Natural killer cell (primary cell): ENCODE measurements around the gene DCUN1D5. TPM values are rescaled to one million over a fixed set of nuclear protein-coding genes. Genes with fewer than 3 reads are reported as not detected.

Experiments
- ATAC-seq, 3 donors: fragments of 150-1000 bp in 2 of 3; fragments of 200-7000 bp in 1 of 3; cut with Tn5 transposase; 1 replicate in 1 of 3; 2 replicates in 2 of 3; pipeline ENCODE4 v1.10.0; 2021; ENCODE audit warnings: mild to moderate bottlenecking in 2 of 3, moderate library complexity in 2 of 3
- DNase-seq, 2 donors: peaks; one replicate each; pipeline versions ENCODE4 v3.0.0 to v3.0.0-alpha.2; 2013 to 2021; ENCODE audit warnings: mixed read lengths in 1 of 2
- H3K27ac ChIP-seq: one replicate; pipeline ENCODE4 v1.5.1; 2013; ENCODE audit warnings: mild to moderate bottlenecking, low read length
- H3K27me3 ChIP-seq: one replicate; pipeline ENCODE4 v1.6.1; 2013; ENCODE audit warnings: low read length; ENCODE audit not compliant: control insufficient read depth, insufficient read depth
- H3K36me3 ChIP-seq: one replicate; pipeline ENCODE4 v1.6.1; 2013; ENCODE audit warnings: low read length; ENCODE audit not compliant: control insufficient read depth, insufficient read depth
- H3K4me1 ChIP-seq: one replicate; pipeline ENCODE4 v1.6.1; 2013; ENCODE audit warnings: low read length; ENCODE audit not compliant: control insufficient read depth, insufficient read depth
- H3K4me3 ChIP-seq: one replicate; pipeline ENCODE4 v1.5.1; 2013; ENCODE audit warnings: low read length
- H3K9me3 ChIP-seq: one replicate; pipeline ENCODE4 v1.6.1; 2013; ENCODE audit warnings: low read length; ENCODE audit not compliant: control insufficient read depth, insufficient read depth
- H3K27ac Mint-ChIP-seq, 2 donors: one replicate each; pipeline ENCODE4 v1.8.0; 2022; ENCODE audit warnings: mild to moderate bottlenecking in 2 of 2, mixed read lengths in 2 of 2, moderate library complexity in 1 of 2
- H3K27me3 Mint-ChIP-seq, 2 donors: one replicate each; pipeline ENCODE4 v1.8.0; 2022; ENCODE audit warnings: low read depth in 2 of 2, mixed read lengths in 2 of 2
- H3K36me3 Mint-ChIP-seq: one replicate; pipeline ENCODE4 v1.8.0; 2022; ENCODE audit warnings: mixed read lengths
- H3K4me1 Mint-ChIP-seq, 2 donors: one replicate each; pipeline ENCODE4 v1.8.0; 2022; ENCODE audit warnings: mixed read lengths in 2 of 2
- H3K4me3 Mint-ChIP-seq: one replicate; pipeline ENCODE4 v1.8.0; 2022; ENCODE audit warnings: mild to moderate bottlenecking, moderate library complexity, mixed read lengths
- H3K9me3 Mint-ChIP-seq, 2 donors: one replicate each; pipeline ENCODE4 v1.8.0; 2022; ENCODE audit warnings: mixed read lengths in 2 of 2
- CTCF ChIP-seq: fragments of 200-600 bp; IDR thresholded peaks from one replicate; pipeline ENCODE4 v1.8.0; 2022; ENCODE audit warnings: antibody characterized with exemption
- WGBS: methylation state at CpG from one replicate; pipeline ENCODE4 v1.1.7; 2013; ENCODE audit warnings: missing lambda C conversion rate; ENCODE audit not compliant: insufficient coverage; 5-methylcytosine and 5-hydroxymethylcytosine counted together
- intact Hi-C: fragments of 100-400 bp; cut with micrococcal nuclease; formaldehyde crosslinking; loops from one replicate; pipeline ENCODE4 v1.14.2; 2022
- total RNA-seq, 4 donors: library from RNA; stranded (reverse); fragments of 120-200 nt in 1 of 4; gene quantifications; one replicate each; pipeline versions ENCODE4 v1.2.3 to v1.2.4, GENCODE V29; 2013 to 2022

The DCUN1D5 gene
- total RNA-seq, 3 donors from 2014 or later (not counting 1 experiment from before 2014, with no cell fraction given), result 11.2 to 16.8 (median 15.2) TPM

GRCh38 chr11:103053997-103054396 is 38.0 kb downstream of the DCUN1D5 start:
- no peaks in the 10 kb centered on the region for H3K4me1 ChIP-seq
- no peaks in the 10 kb centered on the region for H3K9me3 Mint-ChIP-seq
- no peaks in the 10 kb centered on the region for H3K27me3 Mint-ChIP-seq
- no peak overlapping the region for H3K4me3 ChIP-seq
- ATAC-seq (no peak), DNase-seq (no peak)
- WGBS, result 100% methylated on average over 2 of the region's 3 CpGs
- intact Hi-C loops, result no loop called here
- H3K36me3 Mint-ChIP-seq, result no peaks in the 10 kb centered on the region
- no peaks in the 10 kb centered on the region for H3K27me3 ChIP-seq
- H3K36me3 ChIP-seq, result peaks cover 2% of the 10 kb centered on the region
- TF ChIP-seq CTCF, result no peak
- no peak overlapping the region for H3K27ac ChIP-seq
- H3K4me1 Mint-ChIP-seq, result no peaks in the 10 kb centered on the region
- no peak overlapping the region for H3K4me3 Mint-ChIP-seq
- no peak overlapping the region for H3K27ac Mint-ChIP-seq
- H3K9me3 ChIP-seq, result no peaks in the 10 kb centered on the region

GRCh38 chr11:103051981-103052380 is 40.0 kb downstream of the DCUN1D5 start:
- Histone ChIP-seq H3K4me3 (no peak overlapping the region), H3K27ac (no peak overlapping the region), H3K4me1 (no peaks in the 10 kb centered on the region), H3K9me3 (no peaks in the 10 kb centered on the region), H3K36me3 (peaks cover 2% of the 10 kb centered on the region), H3K27me3 (no peaks in the 10 kb centered on the region)
- Mint-ChIP-seq H3K27me3 (peaks cover 4 to 11% of the 10 kb centered on the region in 2 donors), H3K9me3 (no peaks in the 10 kb centered on the region), H3K27ac (no peak overlapping the region), H3K4me3 (no peak overlapping the region), H3K4me1 (no peaks in the 10 kb centered on the region), H3K36me3 (no peaks in the 10 kb centered on the region)
- intact Hi-C loops, result no loop called here
- 84% methylated on average over 3 of the region's 4 CpGs for WGBS
- ATAC-seq, result no peak
- no peak for TF ChIP-seq CTCF
- no peak for DNase-seq

GRCh38 chr11:103051151-103051801 is 40.7 kb downstream of the DCUN1D5 start:
- H3K4me3 ChIP-seq, result no peak overlapping the region
- no peaks in the 10 kb centered on the region for H3K4me1 ChIP-seq
- Mint-ChIP-seq H3K4me1 (no peaks in the 10 kb centered on the region), H3K36me3 (no peaks in the 10 kb centered on the region), H3K27me3 (peaks cover 4 to 18% of the 10 kb centered on the region in 2 donors), H3K9me3 (no peaks in the 10 kb centered on the region), H3K27ac (no peak overlapping the region), H3K4me3 (no peak overlapping the region)
- WGBS, result 82% methylated on average over 1 of the region's 1 CpG
- no peaks in the 10 kb centered on the region for H3K9me3 ChIP-seq
- H3K27me3 ChIP-seq, result no peaks in the 10 kb centered on the region
- no peak for TF ChIP-seq CTCF
- no peak for DNase-seq
- intact Hi-C loops, result no loop called here
- no peak for ATAC-seq
- no peaks in the 10 kb centered on the region for H3K36me3 ChIP-seq
- no peak overlapping the region for H3K27ac ChIP-seq

GRCh38 chr11:103050351-103050750 is 41.6 kb downstream of the DCUN1D5 start:
- Mint-ChIP-seq H3K36me3 (no peaks in the 10 kb centered on the region), H3K27me3 (peaks cover 4 to 23% of the 10 kb centered on the region in 2 donors), H3K4me1 (no peaks in the 10 kb centered on the region), H3K4me3 (no peak overlapping the region), H3K9me3 (no peaks in the 10 kb centered on the region), H3K27ac (no peak overlapping the region)
- Histone ChIP-seq H3K4me1 (no peaks in the 10 kb centered on the region), H3K4me3 (no peak overlapping the region), H3K27ac (no peak overlapping the region), H3K27me3 (no peaks in the 10 kb centered on the region), H3K36me3 (no peaks in the 10 kb centered on the region), H3K9me3 (no peaks in the 10 kb centered on the region)
- DNase-seq (no peak), ATAC-seq (no peak)
- TF ChIP-seq CTCF, result no peak
- intact Hi-C loops, result no loop called here
